HG02852 (cell line): ENCODE data around the gene NADSYN1.
A peak's percentile ranks its signal among the peaks of the same experiment; 100 is the strongest.

Experiments used
- ATAC-seq: cut with Tn5 transposase; IDR thresholded peaks from one replicate; pipeline ENCODE4 v1.9.1; 2021; ENCODE audit warnings: mild to moderate bottlenecking, moderate library complexity; ENCODE audit not compliant: unreplicated experiment

The NADSYN1 gene

GRCh38 chr11:71432761-71433647 is 20.0 kb upstream of the NADSYN1 start:
- ATAC-seq, result no peak

DNA sequence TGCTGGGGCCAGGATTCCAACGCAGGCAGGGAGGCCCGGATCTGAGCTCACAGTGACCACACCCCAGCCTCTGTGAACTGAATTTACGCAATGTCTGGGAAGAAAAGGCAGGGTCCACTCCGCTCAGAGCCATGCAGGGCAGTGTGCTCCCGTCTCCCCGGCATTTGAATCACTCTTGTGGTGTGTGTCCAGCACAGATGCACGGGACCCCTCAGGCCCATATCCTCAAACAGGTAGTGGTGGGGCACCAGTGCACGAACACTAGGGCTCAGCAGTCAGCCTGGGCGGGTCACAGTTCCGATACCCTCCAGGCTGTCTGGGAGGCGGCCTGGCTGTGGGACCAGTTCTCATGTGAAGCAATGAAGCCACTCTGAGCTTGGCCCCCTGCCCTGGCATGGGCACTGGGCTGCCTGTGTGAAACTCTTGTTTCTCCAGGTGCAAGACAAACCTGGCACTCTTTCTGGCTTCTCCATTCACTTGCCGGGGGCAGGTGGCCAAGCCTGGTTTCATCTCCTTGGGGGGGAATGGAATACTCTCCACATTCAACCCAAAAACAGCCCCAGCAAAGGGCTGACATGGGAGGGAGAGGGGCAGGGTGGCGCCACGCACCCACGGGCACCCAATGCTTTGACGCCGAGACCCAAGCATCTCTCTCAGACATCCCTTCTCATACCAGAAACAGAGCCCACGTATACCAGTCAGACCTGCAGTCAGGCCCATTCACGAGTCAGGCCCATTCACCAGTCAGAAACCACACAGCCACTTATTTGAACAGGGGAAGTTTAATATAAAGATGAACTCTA is 19.2 kb upstream of the NADSYN1 start:
- ATAC-seq, result no peak

- ATAC-seq, result no peak
Observed at GRCh38 chr11:71434576-71435130, 18.4 kb upstream of the NADSYN1 start.

GRCh38 chr11:71435278-71435951 is 17.6 kb upstream of the NADSYN1 start:
- no peak for ATAC-seq

- no peak for ATAC-seq
Observed at GRCh38 chr11:71436861-71437260, 16.1 kb upstream of the NADSYN1 start.

GRCh38 chr11:71437399-71437798 is 15.6 kb upstream of the NADSYN1 start:
- no peak for ATAC-seq

GRCh38 chr11:71437879-71438278 is 15.1 kb upstream of the NADSYN1 start:
- no peak for ATAC-seq

GRCh38 chr11:71438650-71439049 is 14.4 kb upstream of the NADSYN1 start:
- no peak for ATAC-seq

GRCh38 chr11:71440021-71440755 is 12.8 kb upstream of the NADSYN1 start:
- no peak for ATAC-seq

- ATAC-seq, result no peak
Observed at GRCh38 chr11:71441251-71441650, 11.8 kb upstream of the NADSYN1 start.

- ATAC-seq, result no peak
Observed at GRCh38 chr11:71442123-71442522, 10.9 kb upstream of the NADSYN1 start.

GRCh38 chr11:71442880-71443279 is 10.1 kb upstream of the NADSYN1 start:
- ATAC-seq, result no peak

DNA sequence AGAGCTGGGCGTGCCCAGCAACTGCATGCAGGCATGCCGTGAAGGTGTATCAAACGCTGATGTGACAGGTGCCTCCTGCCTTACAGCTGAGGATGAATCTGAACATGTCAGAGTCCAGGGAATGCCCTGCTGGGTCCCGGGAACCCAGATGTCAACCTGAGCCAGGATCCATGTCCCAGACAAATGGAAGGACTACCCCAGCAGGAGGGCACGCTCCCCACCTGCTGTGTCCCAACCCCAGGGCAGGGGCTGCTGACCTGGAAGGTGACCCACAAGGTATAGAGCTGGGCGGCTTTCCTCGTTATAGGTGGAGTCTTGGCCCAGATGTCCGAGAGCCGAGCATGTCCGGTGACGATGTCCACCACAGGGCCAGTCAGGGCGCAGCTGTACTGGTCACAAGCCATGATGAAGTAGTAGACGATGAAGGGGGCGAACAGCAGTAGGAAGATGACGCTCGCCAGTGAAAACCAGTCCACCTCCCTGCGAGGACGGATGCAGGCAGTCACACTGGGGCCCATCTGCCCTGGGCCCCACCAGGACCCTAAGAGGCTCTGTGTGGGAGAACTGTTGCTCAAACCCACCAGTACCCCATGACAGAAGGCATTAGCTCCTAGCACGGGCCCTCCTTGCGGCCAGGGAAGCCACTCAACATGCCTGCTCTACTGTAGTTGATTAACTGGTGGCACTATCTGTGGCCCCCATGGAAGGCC is 9.1 kb upstream of the NADSYN1 start:
- ATAC-seq, result no peak

- no peak for ATAC-seq
Observed at GRCh38 chr11:71444811-71445210, 8.2 kb upstream of the NADSYN1 start.

- no peak for ATAC-seq
Observed at GRCh38 chr11:71446150-71446549, 6.9 kb upstream of the NADSYN1 start.

GRCh38 chr11:71446942-71447688 is 5.9 kb upstream of the NADSYN1 start:
- ATAC-seq, result no peak

- peak; percentile 20 for ATAC-seq
Observed at GRCh38 chr11:71447791-71448256, 5.2 kb upstream of the NADSYN1 start.

DNA sequence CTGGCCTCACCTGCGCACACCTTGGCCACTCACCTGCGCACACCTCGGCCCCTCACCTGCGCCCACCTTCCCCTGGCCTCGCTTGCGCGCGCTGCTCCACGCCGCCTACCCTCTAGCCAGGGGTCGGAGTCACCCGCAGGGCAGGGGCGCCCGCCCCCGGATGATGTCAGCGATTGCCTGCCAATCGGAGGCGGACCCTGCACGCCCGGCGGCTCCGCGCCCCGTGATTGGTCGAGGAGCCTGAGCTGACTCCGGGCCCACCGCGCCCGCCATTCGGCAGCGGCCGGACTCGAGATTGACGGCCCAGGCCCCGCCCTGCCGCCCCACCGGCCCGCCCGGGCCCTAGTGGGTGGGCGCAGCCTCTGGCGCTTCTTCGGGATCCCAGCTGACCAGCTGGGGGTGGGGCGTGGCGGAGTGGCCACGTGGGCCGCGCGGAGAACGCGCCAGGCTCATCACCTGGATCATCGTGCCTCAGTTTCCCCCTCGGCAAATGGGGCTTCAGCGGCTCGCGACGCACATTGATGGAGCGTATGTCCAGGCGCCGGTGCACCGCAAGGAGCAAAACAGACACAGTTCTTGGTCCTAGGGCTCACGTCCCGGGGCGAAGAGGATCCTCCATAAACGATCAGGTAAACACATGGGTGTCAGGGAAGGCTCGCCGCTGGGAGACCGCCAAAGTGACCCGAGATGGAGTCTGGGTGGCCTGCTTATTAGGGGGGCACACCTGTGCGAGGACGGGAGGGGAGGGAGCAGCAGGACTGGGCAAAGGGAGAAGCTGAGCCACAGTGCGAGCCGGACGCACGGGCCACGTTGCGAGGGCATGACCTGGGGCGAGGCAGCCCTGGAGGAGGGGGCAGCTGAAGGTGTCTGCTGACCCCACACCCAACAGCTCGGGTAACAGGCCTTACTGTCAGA is 4.5 kb upstream of the NADSYN1 start, which contains the start of gene DHCR7:
Gene DHCR7 (minus strand): TSS at position 137 of the 915 bp plus-strand sequence. CDS start 3,441 bp downstream, outside the sequence.
- ATAC-seq, result peak; percentile 78
